Hepatocyte (in vitro differentiated cells): ENCODE measurements around the gene IFNA1.

Source experiments
- EZH2 ChIP-seq: fragments of 200-600 bp; sonication (generic); IDR thresholded peaks from 2 replicates; pipeline ENCODE4 v1.6.1; 2016; ENCODE audit warnings: antibody characterized with exemption, mild to moderate bottlenecking, borderline replicate concordance
- EZH2phosphoT487 ChIP-seq: fragments of 200-600 bp; sonication (generic); IDR thresholded peaks from one replicate; pipeline ENCODE4 v1.6.1; 2018; ENCODE audit warnings: antibody characterized with exemption, mild to moderate bottlenecking, low read depth, moderate library complexity; ENCODE audit not compliant: unreplicated experiment, severe bottlenecking
- TF ChIP-seq, protein P1 (sequence below): fragments of 200-600 bp; sonication (generic); IDR thresholded peaks from 2 replicates; pipeline ENCODE4 v1.5.1; 2016; ENCODE audit warnings: antibody characterized with exemption, mild to moderate bottlenecking; ENCODE audit not compliant: poor library complexity

GRCh38 chr9:21452681-21453080 lies 12.4 kb downstream of the IFNA1 start:
- TF ChIP-seq, protein P1, sequence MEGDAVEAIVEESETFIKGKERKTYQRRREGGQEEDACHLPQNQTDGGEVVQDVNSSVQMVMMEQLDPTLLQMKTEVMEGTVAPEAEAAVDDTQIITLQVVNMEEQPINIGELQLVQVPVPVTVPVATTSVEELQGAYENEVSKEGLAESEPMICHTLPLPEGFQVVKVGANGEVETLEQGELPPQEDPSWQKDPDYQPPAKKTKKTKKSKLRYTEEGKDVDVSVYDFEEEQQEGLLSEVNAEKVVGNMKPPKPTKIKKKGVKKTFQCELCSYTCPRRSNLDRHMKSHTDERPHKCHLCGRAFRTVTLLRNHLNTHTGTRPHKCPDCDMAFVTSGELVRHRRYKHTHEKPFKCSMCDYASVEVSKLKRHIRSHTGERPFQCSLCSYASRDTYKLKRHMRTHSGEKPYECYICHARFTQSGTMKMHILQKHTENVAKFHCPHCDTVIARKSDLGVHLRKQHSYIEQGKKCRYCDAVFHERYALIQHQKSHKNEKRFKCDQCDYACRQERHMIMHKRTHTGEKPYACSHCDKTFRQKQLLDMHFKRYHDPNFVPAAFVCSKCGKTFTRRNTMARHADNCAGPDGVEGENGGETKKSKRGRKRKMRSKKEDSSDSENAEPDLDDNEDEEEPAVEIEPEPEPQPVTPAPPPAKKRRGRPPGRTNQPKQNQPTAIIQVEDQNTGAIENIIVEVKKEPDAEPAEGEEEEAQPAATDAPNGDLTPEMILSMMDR: no peak
- TF ChIP-seq EZH2phosphoT487 (no peak), EZH2 (no peak)
